GM12864 (cell line): ENCODE results near the gene GPR146.

Source experiments
- DNase-seq: peaks from one replicate; pipeline ENCODE4 v3.0.0-alpha.2; 2011; ENCODE audit warnings: low read depth
- H3K4me3 ChIP-seq: 2 replicates; pipeline ENCODE4 v1.5.1; 2011; ENCODE audit warnings: mild to moderate bottlenecking, low read depth, low read length, control low read depth
- TF ChIP-seq, protein P1 (sequence below): IDR thresholded peaks from 2 replicates; pipeline ENCODE4 v1.5.1; 2011; ENCODE audit warnings: low read depth, mild to moderate bottlenecking, moderate library complexity, low read length, control low read depth, inconsistent platforms; ENCODE audit errors: missing control alignments

Gene GPR146

DNA sequence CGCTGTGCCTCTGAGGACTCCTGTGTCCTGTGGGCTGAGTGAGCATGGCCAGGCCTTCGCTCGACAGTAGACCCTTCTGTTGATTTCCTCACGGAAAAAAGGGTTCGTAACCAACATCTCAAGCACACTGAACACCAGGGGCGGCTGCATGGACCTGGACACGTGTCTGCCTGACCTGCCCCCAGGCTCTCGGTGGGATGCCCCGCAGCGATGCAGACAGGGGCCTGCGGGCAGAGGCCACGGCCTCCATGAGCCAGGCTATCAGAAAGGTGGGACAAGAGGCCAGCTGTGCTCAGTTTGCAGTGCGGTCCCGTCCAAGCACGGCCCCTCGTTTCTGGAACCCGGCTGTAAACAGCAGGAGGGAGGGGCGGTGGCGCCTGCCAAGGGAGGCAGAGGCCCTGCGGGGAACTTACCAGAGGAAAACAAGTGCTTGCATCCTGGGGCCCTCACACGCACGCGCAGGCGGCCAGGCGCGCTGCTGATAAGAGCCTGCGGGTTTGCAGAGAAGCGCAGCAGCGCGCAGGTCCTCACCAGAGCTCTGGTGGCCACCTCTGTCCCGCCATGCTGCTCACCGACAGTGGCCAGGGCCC is 10.6 kb downstream of the GPR146 start:
- TF ChIP-seq, protein P1, sequence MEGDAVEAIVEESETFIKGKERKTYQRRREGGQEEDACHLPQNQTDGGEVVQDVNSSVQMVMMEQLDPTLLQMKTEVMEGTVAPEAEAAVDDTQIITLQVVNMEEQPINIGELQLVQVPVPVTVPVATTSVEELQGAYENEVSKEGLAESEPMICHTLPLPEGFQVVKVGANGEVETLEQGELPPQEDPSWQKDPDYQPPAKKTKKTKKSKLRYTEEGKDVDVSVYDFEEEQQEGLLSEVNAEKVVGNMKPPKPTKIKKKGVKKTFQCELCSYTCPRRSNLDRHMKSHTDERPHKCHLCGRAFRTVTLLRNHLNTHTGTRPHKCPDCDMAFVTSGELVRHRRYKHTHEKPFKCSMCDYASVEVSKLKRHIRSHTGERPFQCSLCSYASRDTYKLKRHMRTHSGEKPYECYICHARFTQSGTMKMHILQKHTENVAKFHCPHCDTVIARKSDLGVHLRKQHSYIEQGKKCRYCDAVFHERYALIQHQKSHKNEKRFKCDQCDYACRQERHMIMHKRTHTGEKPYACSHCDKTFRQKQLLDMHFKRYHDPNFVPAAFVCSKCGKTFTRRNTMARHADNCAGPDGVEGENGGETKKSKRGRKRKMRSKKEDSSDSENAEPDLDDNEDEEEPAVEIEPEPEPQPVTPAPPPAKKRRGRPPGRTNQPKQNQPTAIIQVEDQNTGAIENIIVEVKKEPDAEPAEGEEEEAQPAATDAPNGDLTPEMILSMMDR: no peak
- H3K4me3 ChIP-seq: no peak overlapping the region
- DNase-seq: no peak

DNA sequence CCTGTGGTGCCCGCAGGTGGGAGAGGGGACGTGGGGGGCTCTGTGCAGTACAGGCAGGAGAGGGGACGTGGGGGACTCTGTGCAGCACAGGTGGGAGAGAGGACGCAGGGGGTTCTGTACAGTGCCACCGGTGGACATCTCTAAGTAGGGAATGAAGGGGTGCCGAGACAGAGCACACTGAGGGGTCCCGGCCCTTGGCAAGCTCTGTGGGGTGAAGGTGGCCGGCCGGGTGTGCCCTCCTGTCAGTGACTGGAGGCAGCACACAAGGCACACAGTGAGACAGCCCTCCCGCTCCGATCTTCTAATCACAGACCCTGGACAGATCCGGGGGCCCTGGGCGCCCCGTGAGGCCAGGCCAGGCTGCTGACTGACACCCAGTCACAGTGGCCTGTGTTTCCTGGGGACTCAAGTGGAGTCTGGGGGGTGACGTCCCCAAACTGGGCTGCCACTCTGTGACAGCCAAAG is 11.2 kb downstream of the GPR146 start:
- DNase-seq: no peak
- H3K4me3 ChIP-seq: no peak overlapping the region
- TF ChIP-seq, protein P1: no peak

DNA sequence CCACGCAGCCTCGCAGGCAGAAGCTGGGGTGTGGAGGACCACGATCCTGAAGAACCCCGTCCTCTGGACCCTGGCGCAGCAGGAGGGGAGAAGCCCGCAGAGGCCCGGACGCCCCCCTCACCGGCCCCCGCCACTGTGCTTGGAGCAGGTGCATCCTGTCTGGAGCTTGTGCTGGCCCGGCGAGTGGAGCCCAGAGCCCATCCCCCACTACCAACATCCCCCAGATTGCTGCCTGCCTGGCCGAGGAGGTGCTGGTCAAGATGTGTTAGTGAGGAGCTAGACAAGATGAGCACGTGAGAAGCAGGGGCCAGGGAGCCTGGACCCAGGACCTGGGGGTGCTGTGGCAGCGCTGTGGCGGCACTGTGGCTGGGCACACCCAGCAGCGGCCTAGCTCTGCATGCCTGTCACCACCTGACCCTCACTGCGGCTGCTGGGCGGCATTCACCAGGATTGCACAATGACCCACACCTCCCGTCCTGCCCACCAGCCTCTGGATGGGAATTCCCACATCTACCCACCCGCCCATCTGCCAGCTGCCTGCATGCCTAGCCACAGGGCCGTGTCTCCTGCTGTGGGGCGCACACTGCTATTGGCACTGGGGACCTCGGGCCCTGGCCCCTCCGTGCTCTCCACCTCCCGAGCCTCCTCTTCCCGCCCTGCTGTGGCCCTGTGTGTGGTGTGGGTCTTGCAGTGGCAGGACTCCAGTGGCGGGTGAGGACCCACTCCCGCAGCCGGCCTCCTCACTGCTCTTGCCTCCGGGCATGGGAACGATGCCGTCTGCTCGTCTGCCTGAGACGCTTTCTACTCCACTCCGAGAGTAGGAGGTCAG is 11.8 kb downstream of the GPR146 start:
- DNase-seq: no peak
- TF ChIP-seq, protein P1: no peak
- no peak overlapping the region for H3K4me3 ChIP-seq

DNA sequence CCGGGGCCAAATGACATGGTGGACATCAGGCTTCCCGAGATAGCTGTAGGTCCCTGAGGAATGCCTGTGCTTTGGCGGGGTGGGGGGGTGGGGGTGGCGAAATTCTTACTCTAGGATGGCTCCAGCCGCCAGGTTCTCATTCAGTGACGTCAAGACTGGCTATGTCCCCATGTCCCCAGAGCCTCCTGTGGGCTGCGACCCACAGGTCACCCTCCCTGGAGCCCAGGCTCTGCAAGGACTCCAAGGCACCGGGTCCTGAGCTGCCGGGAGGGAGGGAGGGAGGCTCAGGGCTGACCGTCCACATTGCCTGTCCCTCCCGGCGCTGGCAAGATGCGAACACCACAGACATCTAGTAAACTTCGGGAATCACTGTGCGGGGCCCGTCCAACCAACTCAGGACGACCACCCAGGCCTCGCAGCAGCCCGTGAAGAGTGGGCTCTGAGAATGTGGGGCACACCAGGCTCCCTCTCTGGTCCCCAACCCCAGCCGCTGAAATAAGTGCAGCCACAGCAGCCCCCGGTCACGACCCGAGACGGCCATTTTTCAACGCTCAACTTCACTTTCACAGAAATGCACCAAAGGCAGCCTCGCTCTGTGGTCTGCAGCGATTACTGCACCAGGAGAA is 12.6 kb downstream of the GPR146 start:
- no peak for DNase-seq
- no peak overlapping the region for H3K4me3 ChIP-seq
- TF ChIP-seq, protein P1: no peak

DNA sequence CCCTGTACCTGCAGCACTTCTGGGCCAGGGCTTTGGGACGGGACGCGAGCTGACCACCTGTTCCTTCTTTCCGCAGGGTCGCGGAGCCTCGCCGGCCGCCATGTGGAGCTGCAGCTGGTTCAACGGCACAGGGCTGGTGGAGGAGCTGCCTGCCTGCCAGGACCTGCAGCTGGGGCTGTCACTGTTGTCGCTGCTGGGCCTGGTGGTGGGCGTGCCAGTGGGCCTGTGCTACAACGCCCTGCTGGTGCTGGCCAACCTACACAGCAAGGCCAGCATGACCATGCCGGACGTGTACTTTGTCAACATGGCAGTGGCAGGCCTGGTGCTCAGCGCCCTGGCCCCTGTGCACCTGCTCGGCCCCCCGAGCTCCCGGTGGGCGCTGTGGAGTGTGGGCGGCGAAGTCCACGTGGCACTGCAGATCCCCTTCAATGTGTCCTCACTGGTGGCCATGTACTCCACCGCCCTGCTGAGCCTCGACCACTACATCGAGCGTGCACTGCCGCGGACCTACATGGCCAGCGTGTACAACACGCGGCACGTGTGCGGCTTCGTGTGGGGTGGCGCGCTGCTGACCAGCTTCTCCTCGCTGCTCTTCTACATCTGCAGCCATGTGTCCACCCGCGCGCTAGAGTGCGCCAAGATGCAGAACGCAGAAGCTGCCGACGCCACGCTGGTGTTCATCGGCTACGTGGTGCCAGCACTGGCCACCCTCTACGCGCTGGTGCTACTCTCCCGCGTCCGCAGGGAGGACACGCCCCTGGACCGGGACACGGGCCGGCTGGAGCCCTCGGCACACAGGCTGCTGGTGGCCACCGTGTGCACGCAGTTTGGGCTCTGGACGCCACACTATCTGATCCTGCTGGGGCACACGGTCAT is 13.3 kb downstream of the GPR146 start:
- H3K4me3 ChIP-seq: no peak overlapping the region
- TF ChIP-seq, protein P1: no peak

DNA sequence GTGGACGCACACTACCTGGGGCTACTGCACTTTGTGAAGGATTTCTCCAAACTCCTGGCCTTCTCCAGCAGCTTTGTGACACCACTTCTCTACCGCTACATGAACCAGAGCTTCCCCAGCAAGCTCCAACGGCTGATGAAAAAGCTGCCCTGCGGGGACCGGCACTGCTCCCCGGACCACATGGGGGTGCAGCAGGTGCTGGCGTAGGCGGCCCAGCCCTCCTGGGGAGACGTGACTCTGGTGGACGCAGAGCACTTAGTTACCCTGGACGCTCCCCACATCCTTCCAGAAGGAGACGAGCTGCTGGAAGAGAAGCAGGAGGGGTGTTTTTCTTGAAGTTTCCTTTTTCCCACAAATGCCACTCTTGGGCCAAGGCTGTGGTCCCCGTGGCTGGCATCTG is 14.0 kb downstream of the GPR146 start:
- no peak overlapping the region for H3K4me3 ChIP-seq
- no peak for DNase-seq
- TF ChIP-seq, protein P1: no peak

More for the DNA sequence above, 13.3 kb downstream of the GPR146 start:
- no peak for DNase-seq
